ENCODE measurements around the gene MUSTN1.

MUSTN1 gene

GRCh38 chr3:52784931-52785590 is 49.8 kb downstream of the MUSTN1 start:
- Histone ChIP-seq H3K9ac (ENCODE audit: low read length) (no peak overlapping the region), H4K20me1 (ENCODE audit: insufficient read depth, low read length) (no peaks in the 10 kb centered on the region), H3K9me2 (ENCODE audit: low read depth, low read length) (no peaks in the 10 kb centered on the region), H3K27ac (ENCODE audit: low read depth, low read length, poor library complexity, severe bottlenecking) (no peak overlapping the region), H3K79me2 (ENCODE audit: insufficient read depth, low read length) (no peaks in the 10 kb centered on the region), H3F3A (ENCODE audit: insufficient read depth, low read length) (no peaks in the 10 kb centered on the region), H2AFZ (ENCODE audit: low read length) (no peak overlapping the region), H3K27me3 (ENCODE audit: insufficient read depth, low read length) (no peaks in the 10 kb centered on the region), H3K9me3 (ENCODE audit: low read length) (no peaks in the 10 kb centered on the region), H3K4me3 (ENCODE audit: low read depth, low read length, poor library complexity, severe bottlenecking) (no peak overlapping the region), H3K4me1 (ENCODE audit: insufficient read depth, low read length, severe bottlenecking) (no peaks in the 10 kb centered on the region), H3K36me3 (ENCODE audit: insufficient read depth, low read length) (no peaks in the 10 kb centered on the region), H3K4me2 (ENCODE audit: low read length) (no peak overlapping the region)
- TF ChIP-seq EZH2 (IDR thresholded peaks at IDR 0.05; ENCODE audit: borderline replicate concordance, low read length) (no peak), CTCF (IDR thresholded peaks at IDR 0.05; ENCODE audit: low read length) (no peak)

GRCh38 chr3:52784021-52784621 is 50.7 kb downstream of the MUSTN1 start:
- H3K36me3 ChIP-seq (ENCODE audit: insufficient read depth, low read length): no peaks in the 10 kb centered on the region
- H3K4me2 ChIP-seq (ENCODE audit: low read length): no peak overlapping the region
- no peaks in the 10 kb centered on the region for H3K27me3 ChIP-seq (ENCODE audit: insufficient read depth, low read length)
- no peak overlapping the region for H3K9ac ChIP-seq (ENCODE audit: low read length)
- no peaks in the 10 kb centered on the region for H3K9me3 ChIP-seq (ENCODE audit: low read length)
- H3K9me2 ChIP-seq (ENCODE audit: low read depth, low read length): no peaks in the 10 kb centered on the region
- no peak for TF ChIP-seq EZH2 (IDR thresholded peaks at IDR 0.05; ENCODE audit: borderline replicate concordance, low read length)
- TF ChIP-seq CTCF (IDR thresholded peaks at IDR 0.05; ENCODE audit: low read length): no peak
- no peak overlapping the region for H3K4me3 ChIP-seq (ENCODE audit: low read depth, low read length, poor library complexity, severe bottlenecking)
- no peak overlapping the region for H2AFZ ChIP-seq (ENCODE audit: low read length)
- no peaks in the 10 kb centered on the region for H3F3A ChIP-seq (ENCODE audit: insufficient read depth, low read length)
- H3K27ac ChIP-seq (ENCODE audit: low read depth, low read length, poor library complexity, severe bottlenecking): no peak overlapping the region
- H4K20me1 ChIP-seq (ENCODE audit: insufficient read depth, low read length): no peaks in the 10 kb centered on the region
- H3K79me2 ChIP-seq (ENCODE audit: insufficient read depth, low read length): no peaks in the 10 kb centered on the region
- H3K4me1 ChIP-seq (ENCODE audit: insufficient read depth, low read length, severe bottlenecking): peaks cover 8% of the 10 kb centered on the region

- peaks cover 10% of the 10 kb centered on the region for H3K4me1 ChIP-seq (ENCODE audit: insufficient read depth, low read length, severe bottlenecking)
These were observed 51.6 kb downstream of the MUSTN1 start for GRCh38 chr3:52783211-52783555.

More at GRCh38 chr3:52783211-52783555, 51.6 kb downstream of the MUSTN1 start:
- Histone ChIP-seq H3K36me3 (ENCODE audit: insufficient read depth, low read length) (no peaks in the 10 kb centered on the region), H3K4me2 (ENCODE audit: low read length) (no peak overlapping the region), H3K9ac (ENCODE audit: low read length) (no peak overlapping the region), H3K27ac (ENCODE audit: low read depth, low read length, poor library complexity, severe bottlenecking) (no peak overlapping the region), H3K4me3 (ENCODE audit: low read depth, low read length, poor library complexity, severe bottlenecking) (no peak overlapping the region), H3K27me3 (ENCODE audit: insufficient read depth, low read length) (no peaks in the 10 kb centered on the region), H3F3A (ENCODE audit: insufficient read depth, low read length) (no peaks in the 10 kb centered on the region), H2AFZ (ENCODE audit: low read length) (no peak overlapping the region), H3K9me2 (ENCODE audit: low read depth, low read length) (no peaks in the 10 kb centered on the region), H4K20me1 (ENCODE audit: insufficient read depth, low read length) (no peaks in the 10 kb centered on the region), H3K79me2 (ENCODE audit: insufficient read depth, low read length) (no peaks in the 10 kb centered on the region), H3K9me3 (ENCODE audit: low read length) (no peaks in the 10 kb centered on the region)
- TF ChIP-seq CTCF (IDR thresholded peaks at IDR 0.05; ENCODE audit: low read length) (peak; percentile 9; the same call in 1 of the 2 replicates), EZH2 (IDR thresholded peaks at IDR 0.05; ENCODE audit: borderline replicate concordance, low read length) (no peak)
